Endothelial cell of umbilical vein (primary cell): Measurements from ENCODE around the gene TMEM52B.

Experiments used
- EZH2 ChIP-seq: IDR thresholded peaks from 2 replicates; pipeline ENCODE4 v1.6.1; 2012; ENCODE audit warnings: borderline replicate concordance, low read depth, mild to moderate bottlenecking, moderate library complexity, low read length, inconsistent platforms; ENCODE audit not compliant: severe bottlenecking
- JUN ChIP-seq: IDR thresholded peaks from 2 replicates; pipeline ENCODE4 v1.6.1; 2011; ENCODE audit warnings: borderline replicate concordance, low read depth; ENCODE audit not compliant: insufficient read length, insufficient read depth
- MYC ChIP-seq: IDR thresholded peaks from one replicate; pipeline ENCODE4 v1.6.1; 2011; ENCODE audit warnings: mild to moderate bottlenecking, low read depth, low read length
- POLR2A ChIP-seq: IDR thresholded peaks from 2 replicates; pipeline ENCODE4 v1.6.1; 2012; ENCODE audit warnings: low read depth, mild to moderate bottlenecking, control low read depth, low read length
- POLR2AphosphoS5 ChIP-seq: IDR thresholded peaks from 2 replicates; pipeline ENCODE4 v1.6.1; 2012; ENCODE audit warnings: low read depth, mild to moderate bottlenecking, control low read depth, low read length, moderate library complexity; ENCODE audit not compliant: insufficient read depth
- TF ChIP-seq, protein P1 (sequence below), 2 donors: IDR thresholded peaks; 1 replicate in 1 of 2; 2 replicates in 1 of 2; pipeline ENCODE4 v1.5.1; 2011; ENCODE audit warnings: low read length in 2 of 2, mild to moderate bottlenecking in 2 of 2, moderate library complexity in 2 of 2, control low read depth in 1 of 2, inconsistent platforms in 1 of 2, low read depth in 1 of 2; ENCODE audit not compliant: insufficient read depth in 1 of 2; ENCODE audit errors: extremely low read depth in 1 of 2
- TF ChIP-seq, protein P2 (sequence below): IDR thresholded peaks from 2 replicates; pipeline ENCODE4 v1.6.1; 2011; ENCODE audit not compliant: insufficient read depth, insufficient read length

DNA sequence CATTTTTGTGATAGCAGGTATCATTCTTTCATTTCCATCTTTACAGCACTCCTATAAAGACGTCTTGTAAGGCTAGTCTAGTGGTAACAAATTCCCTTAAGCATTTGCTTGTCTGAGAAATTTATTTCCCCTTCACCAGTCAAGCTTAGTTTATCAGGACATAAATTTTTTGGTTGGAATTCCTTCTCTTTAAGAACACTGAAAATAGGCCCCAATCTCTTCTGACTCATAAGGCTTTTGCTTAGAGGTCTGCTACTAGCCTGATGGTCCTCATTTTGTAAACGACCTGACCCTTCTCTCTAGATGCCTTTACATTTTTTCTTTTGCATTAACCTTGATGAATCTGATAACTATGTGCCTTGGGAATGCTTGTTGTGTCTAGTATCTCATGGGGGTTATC is 27.2 kb upstream of the TMEM52B start:
- TF ChIP-seq EZH2 (no peak), POLR2AphosphoS5 (no peak), JUN (no peak), POLR2A (no peak), MYC (no peak)
- TF ChIP-seq, protein P1, sequence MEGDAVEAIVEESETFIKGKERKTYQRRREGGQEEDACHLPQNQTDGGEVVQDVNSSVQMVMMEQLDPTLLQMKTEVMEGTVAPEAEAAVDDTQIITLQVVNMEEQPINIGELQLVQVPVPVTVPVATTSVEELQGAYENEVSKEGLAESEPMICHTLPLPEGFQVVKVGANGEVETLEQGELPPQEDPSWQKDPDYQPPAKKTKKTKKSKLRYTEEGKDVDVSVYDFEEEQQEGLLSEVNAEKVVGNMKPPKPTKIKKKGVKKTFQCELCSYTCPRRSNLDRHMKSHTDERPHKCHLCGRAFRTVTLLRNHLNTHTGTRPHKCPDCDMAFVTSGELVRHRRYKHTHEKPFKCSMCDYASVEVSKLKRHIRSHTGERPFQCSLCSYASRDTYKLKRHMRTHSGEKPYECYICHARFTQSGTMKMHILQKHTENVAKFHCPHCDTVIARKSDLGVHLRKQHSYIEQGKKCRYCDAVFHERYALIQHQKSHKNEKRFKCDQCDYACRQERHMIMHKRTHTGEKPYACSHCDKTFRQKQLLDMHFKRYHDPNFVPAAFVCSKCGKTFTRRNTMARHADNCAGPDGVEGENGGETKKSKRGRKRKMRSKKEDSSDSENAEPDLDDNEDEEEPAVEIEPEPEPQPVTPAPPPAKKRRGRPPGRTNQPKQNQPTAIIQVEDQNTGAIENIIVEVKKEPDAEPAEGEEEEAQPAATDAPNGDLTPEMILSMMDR (IDR thresholded peaks at IDR 0.05; ENCODE audit: extremely low read depth in 1 of 2, insufficient read depth in 1 of 2, low read depth in 1 of 2, low read length in 2 of 2), result no peak
- TF ChIP-seq, protein P2, sequence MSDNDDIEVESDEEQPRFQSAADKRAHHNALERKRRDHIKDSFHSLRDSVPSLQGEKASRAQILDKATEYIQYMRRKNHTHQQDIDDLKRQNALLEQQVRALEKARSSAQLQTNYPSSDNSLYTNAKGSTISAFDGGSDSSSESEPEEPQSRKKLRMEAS, result no peak
